K562 (cell line): ENCODE measurements around the gene ZDHHC22. TPM values are rescaled to one million over a fixed set of nuclear protein-coding genes. Genes with fewer than 3 reads are reported as not detected.

Source experiments
- ATAC-seq: fragments of 200-7000 bp; cut with Tn5 transposase; 3 replicates; pipeline ENCODE4 v1.9.1; 2020; ENCODE audit warnings: moderate library complexity
- BruUV-seq: library from RNA; stranded (reverse); fragments of 400-500 nt; replicated peaks from 2 replicates; lab custom pipeline; 2021; lab: Mats Ljungman, UMichigan
- CTCF ChIA-PET: fragments of 300-600 bp; formaldehyde crosslinking; extraction: SDS; loops from one replicate; lab custom pipeline; 2021; ENCODE audit warnings: low intra/inter-chr PET ratio; lab: Yijun Ruan, JAX
- POLR2A ChIA-PET: fragments of 300-600, 350-650 bp; sonication (Branson Sonifier 250); formaldehyde crosslinking; extraction: SDS; loops from one replicate; lab custom pipeline; 2021; ENCODE audit warnings: antibody characterized with exemption, inconsistent platforms; lab: Yijun Ruan, JAX
- DNase-seq, 4 experiments: peaks; one replicate each; pipeline versions ENCODE4 v3.0.0 to v3.0.0-alpha.2; 2011 to 2018; ENCODE audit warnings: low spot score in 3 of 4, mixed read lengths in 3 of 4; ENCODE audit errors: extremely low read depth in 1 of 4
- FAIRE-seq: peaks from 2 replicates; lab custom pipeline; 2011; peaks lifted over from hg19 to GRCh38; lab: Jason Lieb, UNC
- H2AFZ ChIP-seq: 2 replicates; pipeline ENCODE4 v1.6.0; 2011; ENCODE audit warnings: low read depth, low read length, control low read depth, inconsistent platforms
- H3K27ac ChIP-seq: fragments of 200-600 bp; 3 replicates; pipeline ENCODE4 v1.8.0; 2011; ENCODE audit warnings: low read depth, mild to moderate bottlenecking, control low read depth, inconsistent platforms, low read length, moderate library complexity, mixed read lengths; ENCODE audit errors: extremely low read depth
- H3K27me3 ChIP-seq, 2 experiments: fragments of 300-600 bp in 1 of 2; 2 replicates in 1 of 2; 3 replicates in 1 of 2; pipeline versions ENCODE4 v1.6.0 to v1.8.0; 2011; ENCODE audit warnings: inconsistent platforms in 2 of 2, low read length in 2 of 2, mild to moderate bottlenecking in 1 of 2, mixed read lengths in 1 of 2, moderate library complexity in 1 of 2; ENCODE audit not compliant: control insufficient read depth in 2 of 2, insufficient read depth in 2 of 2
- H3K36me3 ChIP-seq: fragments of 300-600 bp; 3 replicates; pipeline ENCODE4 v1.8.0; 2011; ENCODE audit warnings: mild to moderate bottlenecking, low read length, inconsistent platforms; ENCODE audit not compliant: control insufficient read depth, insufficient read depth
- H3K4me1 ChIP-seq, 2 experiments: fragments of 200-600 bp in 1 of 2; replicated peaks in 1 of 2; 2 replicates in 1 of 2; 3 replicates in 1 of 2; pipeline versions ENCODE4 v1.5.1 to v1.8.0; 2011; ENCODE audit warnings: inconsistent platforms in 2 of 2, low read length in 2 of 2, mild to moderate bottlenecking in 1 of 2, mixed read lengths in 1 of 2, moderate library complexity in 1 of 2; ENCODE audit not compliant: control insufficient read depth in 2 of 2, insufficient read depth in 2 of 2
- H3K4me2 ChIP-seq: 2 replicates; pipeline ENCODE4 v1.6.1; 2011; ENCODE audit warnings: low read length, control low read depth, inconsistent platforms, mixed read lengths; ENCODE audit not compliant: insufficient read depth
- H3K4me3 ChIP-seq: fragments of 200-600 bp; sonication (generic), shearing (Covaris generic); 2 replicates; pipeline ENCODE4 v1.5.1; 2016; ENCODE audit warnings: control low read depth, inconsistent platforms
- H3K79me2 ChIP-seq: fragments of 200-600 bp; 3 replicates; pipeline ENCODE4 v1.8.0; 2011; ENCODE audit warnings: low read length, inconsistent platforms; ENCODE audit not compliant: control insufficient read depth, insufficient read depth
- H3K9ac ChIP-seq, 2 experiments: 2 replicates each; pipeline versions ENCODE4 v1.6.0 to v1.6.1; 2011; ENCODE audit warnings: low read depth in 2 of 2, low read length in 2 of 2, control low read depth in 1 of 2, inconsistent platforms in 1 of 2, mild to moderate bottlenecking in 1 of 2, mixed read lengths in 1 of 2; ENCODE audit not compliant: insufficient read depth in 1 of 2
- H3K9me1 ChIP-seq: one replicate; pipeline ENCODE4 v1.6.0; 2011; ENCODE audit warnings: inconsistent platforms, mild to moderate bottlenecking, low read length, moderate library complexity; ENCODE audit not compliant: control insufficient read depth, insufficient read depth
- H3K9me3 ChIP-seq: replicated peaks from 2 replicates; pipeline ENCODE4 v1.5.1; 2011; ENCODE audit warnings: low read depth, low read length, inconsistent platforms; ENCODE audit not compliant: control insufficient read depth, insufficient read depth
- H4K20me1 ChIP-seq: replicated peaks from 2 replicates; pipeline ENCODE4 v1.6.1; 2011; ENCODE audit warnings: low read length, inconsistent platforms, mixed read lengths; ENCODE audit not compliant: control insufficient read depth, insufficient read depth
- CBFA2T3 ChIP-seq: fragments of 450-650 bp; IDR thresholded peaks from 2 replicates; pipeline ENCODE4 v1.6.1; 2017
- CBFB ChIP-seq: sonication (generic); formaldehyde crosslinking; IDR thresholded peaks from 2 replicates; pipeline ENCODE4 v1.4.0; 2020; ENCODE audit warnings: mild to moderate bottlenecking, missing genetic modification reagents
- CTBP1 ChIP-seq: fragments of 450-650 bp; IDR thresholded peaks from 2 replicates; pipeline ENCODE4 v1.6.1; 2016; ENCODE audit warnings: borderline replicate concordance
- HDAC6 ChIP-seq: IDR thresholded peaks from 2 replicates; pipeline ENCODE4 v1.6.1; 2012; ENCODE audit warnings: low read depth, mild to moderate bottlenecking, control low read depth, inconsistent platforms, low read length, moderate library complexity
- RBFOX2 ChIP-seq: fragments of 200-400 bp; formaldehyde crosslinking; IDR thresholded peaks from 2 replicates; pipeline ENCODE4 v1.6.1; 2017; ENCODE audit warnings: low read depth, mild to moderate bottlenecking, low read length, moderate library complexity
- TARDBP ChIP-seq: fragments of 450-650 bp; IDR thresholded peaks from 2 replicates; pipeline ENCODE4 v1.6.1; 2016
- ZBTB7A ChIP-seq: IDR thresholded peaks from 2 replicates; pipeline ENCODE4 v1.6.1; 2011; ENCODE audit warnings: low read depth, mild to moderate bottlenecking, low read length, moderate library complexity, borderline replicate concordance; ENCODE audit not compliant: control insufficient read depth
- WGBS: fragments of 100-300 bp; shearing (Covaris generic); methylation state at CpG from one replicate; pipeline ENCODE4 v1.1.6; 2016; ENCODE audit warnings: low coverage, mixed read lengths; ENCODE audit not compliant: insufficient coverage; ENCODE audit errors: missing lambda C conversion rate; 5-methylcytosine and 5-hydroxymethylcytosine counted together
- in situ Hi-C: fragments of 300-500 bp; cut with MboI; formaldehyde crosslinking; loops from 4 replicates; pipeline ENCODE4 v1.15.0; 2018; ENCODE audit warnings: inconsistent platforms, mixed read lengths
- intact Hi-C: fragments of 100-400 bp; cut with micrococcal nuclease; formaldehyde crosslinking; loops from 2 replicates; pipeline ENCODE4 v1.14.2; 2022
- polyA plus RNA-seq, 8 experiments: library from polyadenylated mRNA; depleted of rRNA in 4 of 8; stranded (reverse) in 5 of 8; unstranded in 3 of 8; fragments of >200 nt; fragmentation: Nextera tagmentation in 2 of 8; fragmentation: Illumina TruSeq in 1 of 8; extraction: Ambion mirVana in 2 of 8; extraction: Trizol in 1 of 8; gene quantifications; 2 replicates each; pipeline versions ENCODE4 v1.2.1 to v1.2.3, GENCODE V29; 2011 to 2014; ENCODE audit warnings: inconsistent platforms in 1 of 8, missing spikeins in 1 of 8
- total RNA-seq, 7 experiments: library from RNA; depleted of rRNA in 6 of 7; stranded (reverse); fragments of >200 nt in 6 of 7; fragmentation: Illumina TruSeq in 2 of 7; extraction: Trizol in 2 of 7; gene quantifications; 2 replicates each; pipeline versions ENCODE4 v1.2.1 to v1.2.3, GENCODE V29; 2011 to 2021; ENCODE audit warnings: low replicate concordance in 1 of 7
- TF ChIP-seq, protein P1 (sequence below): sonication (generic); IDR thresholded peaks from 2 replicates; pipeline ENCODE4 v1.6.1; 2016
- TF ChIP-seq, protein P2 (sequence below): sonication (generic); formaldehyde crosslinking; IDR thresholded peaks from 2 replicates; pipeline ENCODE4 v1.8.0; 2023; ENCODE audit warnings: mild to moderate bottlenecking, missing genetic modification reagents
- TF ChIP-seq, protein P3 (sequence below), 2 experiments: IDR thresholded peaks; 2 replicates each; pipeline ENCODE4 v1.6.1; 2011; ENCODE audit warnings: borderline replicate concordance in 1 of 2, control low read depth in 1 of 2, low read depth in 1 of 2, low read length in 1 of 2, mild to moderate bottlenecking in 1 of 2, mixed read lengths in 1 of 2, moderate library complexity in 1 of 2; ENCODE audit not compliant: insufficient read depth in 1 of 2, insufficient read length in 1 of 2, poor library complexity in 1 of 2, severe bottlenecking in 1 of 2; ENCODE audit errors: extremely low read depth in 1 of 2

The ZDHHC22 gene
- total and polyA plus RNA-seq, 9 of the 15 experiments (the other 6 are each of a cell fraction or from before 2014, with no cell fraction given) = not detected

DNA sequence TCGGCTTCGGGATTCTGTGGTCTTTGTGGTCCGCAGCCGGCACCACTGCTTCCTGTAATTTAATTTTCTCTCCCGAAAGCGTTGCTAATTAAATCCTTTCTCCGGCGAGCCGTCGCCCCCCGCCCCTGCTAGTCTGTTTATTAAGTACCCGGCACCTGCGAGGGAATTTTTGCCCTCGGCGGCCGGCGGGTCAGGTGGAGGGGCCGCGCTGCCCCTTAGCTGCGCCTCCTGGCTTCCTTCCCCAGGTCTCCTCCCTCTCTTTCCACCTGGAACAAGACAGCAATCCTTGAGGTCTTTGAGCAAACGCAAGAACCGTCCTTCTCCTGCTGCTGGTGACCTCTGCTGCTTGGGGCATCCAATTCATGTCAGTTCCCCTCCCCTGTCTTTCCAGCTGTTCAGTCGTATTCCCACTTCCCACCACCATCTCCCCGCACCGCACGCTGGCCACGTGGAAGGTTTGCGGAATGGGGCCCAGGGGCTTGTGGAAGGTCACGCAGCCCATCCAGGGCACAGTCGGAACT, 16.2 kb downstream of the ZDHHC22 start (continued):
- TF ChIP-seq CBFB (CRISPR knock-in tag) = no peak

DNA sequence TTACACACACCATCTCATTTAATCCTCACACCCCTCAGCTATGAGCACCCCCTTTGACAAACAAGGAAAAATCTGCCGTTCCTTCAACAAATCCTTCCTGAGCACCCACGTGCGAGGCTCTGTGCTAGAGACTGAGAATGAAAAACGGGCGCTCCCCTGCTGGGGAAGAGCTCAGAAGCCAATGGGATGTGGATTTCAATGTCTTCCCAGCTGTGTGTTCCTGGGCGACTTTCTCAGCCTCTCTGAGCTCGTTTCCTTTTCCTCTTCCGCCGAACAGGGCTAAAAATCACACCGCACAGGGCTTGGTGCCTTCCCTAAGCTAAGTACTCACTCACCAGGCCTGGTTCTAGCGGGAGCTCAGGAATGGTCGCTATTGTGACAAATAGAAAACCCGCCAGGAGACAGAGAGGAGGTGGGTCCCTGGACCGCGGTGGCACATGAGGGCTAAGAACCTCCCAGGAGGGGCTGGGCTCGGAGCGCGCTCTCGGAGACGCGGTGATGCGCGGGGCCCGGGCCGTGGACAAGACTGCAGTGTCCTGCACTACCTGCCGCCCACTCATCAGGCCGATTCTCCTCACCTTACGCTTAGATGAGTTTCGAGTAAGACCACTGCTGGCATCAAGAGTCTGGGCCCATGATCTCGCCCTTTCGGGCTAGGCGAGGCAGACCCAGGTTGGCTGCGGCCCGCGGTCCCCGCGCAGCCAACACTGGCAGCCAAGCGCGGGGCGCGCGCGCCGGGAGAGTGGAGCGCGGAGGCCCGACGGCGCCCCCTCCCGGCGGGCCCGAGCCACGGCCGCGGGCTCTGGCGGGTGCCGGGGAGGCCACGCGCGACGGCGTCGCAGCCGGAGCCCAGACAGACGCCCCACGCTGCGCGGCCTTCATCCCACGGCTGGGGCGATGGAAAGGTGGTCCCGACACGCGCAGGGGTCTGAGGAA, 17.0 kb downstream of the ZDHHC22 start:
- in situ Hi-C loops = no loop called here
- H3K79me2 ChIP-seq = no peaks in the 10 kb centered on the region
- peaks cover 0 to 26% of the 10 kb centered on the region in 2 experiments; a peak in 2 of 5 replicates for H3K27me3 ChIP-seq
- H3K4me1 ChIP-seq = peaks cover 0 to 22% of the 10 kb centered on the region in 2 experiments; a peak in 4 of 5 replicates
- H3K9me1 ChIP-seq = no peaks in the 10 kb centered on the region
- no peak overlapping the region for H3K27ac ChIP-seq
- no peaks in the 10 kb centered on the region for H3K9me3 ChIP-seq
- FAIRE-seq = no peak
- WGBS = 55% methylated on average over 31 of the region's 73 CpGs
- no TSS peak for BruUV-seq
- intact Hi-C loops = no loop called here
- peak overlapping the region; percentile 71 for H3K4me2 ChIP-seq
- H3K4me3 ChIP-seq = peak overlapping the region; percentile 28
- peak overlapping the region in 1 of 2 experiments; percentile 86; a peak in 1 of 4 replicates for H3K9ac ChIP-seq
- CTCF ChIA-PET = interaction anchor here (0.7 to 1.2 kb wide), 3 partner anchors 54 to 252 kb away, joined by 3 to 10 read pairs (median 3); no protein-coding TSS in a partner anchor
- DNase-seq = peak; percentile 39 to 71 (median 62)
- no peaks in the 10 kb centered on the region for H3K36me3 ChIP-seq
- H4K20me1 ChIP-seq = no peaks in the 10 kb centered on the region
- H2AFZ ChIP-seq = 0 out of 2 replicates have a peak overlapping the region, but pooled peaks have one; percentile 49
- ATAC-seq = peak; percentile 93
- POLR2A ChIA-PET = interaction anchor here (0.7 to 1.1 kb wide), 2 partner anchors 10 to 14 kb away, joined by 3 read pairs; no protein-coding TSS in a partner anchor
- TF ChIP-seq CTBP1 (peak; percentile 34; the same call in 1 of the 2 replicates), HDAC6 (no peak), RBFOX2 (peak; percentile 28; the same call in 1 of the 2 replicates), ZBTB7A (0 out of 2 replicates have a peak, but pooled peaks have one; percentile 16), CBFA2T3 (no peak), TARDBP (no peak)
- TF ChIP-seq, protein P1, sequence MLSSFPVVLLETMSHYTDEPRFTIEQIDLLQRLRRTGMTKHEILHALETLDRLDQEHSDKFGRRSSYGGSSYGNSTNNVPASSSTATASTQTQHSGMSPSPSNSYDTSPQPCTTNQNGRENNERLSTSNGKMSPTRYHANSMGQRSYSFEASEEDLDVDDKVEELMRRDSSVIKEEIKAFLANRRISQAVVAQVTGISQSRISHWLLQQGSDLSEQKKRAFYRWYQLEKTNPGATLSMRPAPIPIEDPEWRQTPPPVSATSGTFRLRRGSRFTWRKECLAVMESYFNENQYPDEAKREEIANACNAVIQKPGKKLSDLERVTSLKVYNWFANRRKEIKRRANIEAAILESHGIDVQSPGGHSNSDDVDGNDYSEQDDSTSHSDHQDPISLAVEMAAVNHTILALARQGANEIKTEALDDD = no peak
- TF ChIP-seq, protein P2, sequence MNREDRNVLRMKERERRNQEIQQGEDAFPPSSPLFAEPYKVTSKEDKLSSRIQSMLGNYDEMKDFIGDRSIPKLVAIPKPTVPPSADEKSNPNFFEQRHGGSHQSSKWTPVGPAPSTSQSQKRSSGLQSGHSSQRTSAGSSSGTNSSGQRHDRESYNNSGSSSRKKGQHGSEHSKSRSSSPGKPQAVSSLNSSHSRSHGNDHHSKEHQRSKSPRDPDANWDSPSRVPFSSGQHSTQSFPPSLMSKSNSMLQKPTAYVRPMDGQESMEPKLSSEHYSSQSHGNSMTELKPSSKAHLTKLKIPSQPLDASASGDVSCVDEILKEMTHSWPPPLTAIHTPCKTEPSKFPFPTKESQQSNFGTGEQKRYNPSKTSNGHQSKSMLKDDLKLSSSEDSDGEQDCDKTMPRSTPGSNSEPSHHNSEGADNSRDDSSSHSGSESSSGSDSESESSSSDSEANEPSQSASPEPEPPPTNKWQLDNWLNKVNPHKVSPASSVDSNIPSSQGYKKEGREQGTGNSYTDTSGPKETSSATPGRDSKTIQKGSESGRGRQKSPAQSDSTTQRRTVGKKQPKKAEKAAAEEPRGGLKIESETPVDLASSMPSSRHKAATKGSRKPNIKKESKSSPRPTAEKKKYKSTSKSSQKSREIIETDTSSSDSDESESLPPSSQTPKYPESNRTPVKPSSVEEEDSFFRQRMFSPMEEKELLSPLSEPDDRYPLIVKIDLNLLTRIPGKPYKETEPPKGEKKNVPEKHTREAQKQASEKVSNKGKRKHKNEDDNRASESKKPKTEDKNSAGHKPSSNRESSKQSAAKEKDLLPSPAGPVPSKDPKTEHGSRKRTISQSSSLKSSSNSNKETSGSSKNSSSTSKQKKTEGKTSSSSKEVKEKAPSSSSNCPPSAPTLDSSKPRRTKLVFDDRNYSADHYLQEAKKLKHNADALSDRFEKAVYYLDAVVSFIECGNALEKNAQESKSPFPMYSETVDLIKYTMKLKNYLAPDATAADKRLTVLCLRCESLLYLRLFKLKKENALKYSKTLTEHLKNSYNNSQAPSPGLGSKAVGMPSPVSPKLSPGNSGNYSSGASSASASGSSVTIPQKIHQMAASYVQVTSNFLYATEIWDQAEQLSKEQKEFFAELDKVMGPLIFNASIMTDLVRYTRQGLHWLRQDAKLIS (CRISPR knock-in tag) = no peak
- TF ChIP-seq, protein P3, sequence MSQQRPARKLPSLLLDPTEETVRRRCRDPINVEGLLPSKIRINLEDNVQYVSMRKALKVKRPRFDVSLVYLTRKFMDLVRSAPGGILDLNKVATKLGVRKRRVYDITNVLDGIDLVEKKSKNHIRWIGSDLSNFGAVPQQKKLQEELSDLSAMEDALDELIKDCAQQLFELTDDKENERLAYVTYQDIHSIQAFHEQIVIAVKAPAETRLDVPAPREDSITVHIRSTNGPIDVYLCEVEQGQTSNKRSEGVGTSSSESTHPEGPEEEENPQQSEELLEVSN (IDR thresholded peaks at IDR 0.05; ENCODE audit: borderline replicate concordance in 1 of 2, extremely low read depth in 1 of 2, insufficient read depth in 1 of 2, insufficient read length in 1 of 2, low read depth in 1 of 2, low read length in 1 of 2, poor library complexity in 1 of 2, severe bottlenecking in 1 of 2) = peak; percentile 19 to 67
